ENCODE results near the gene SLIT1. TPM values are rescaled to one million over a fixed set of nuclear protein-coding genes. Genes with fewer than 3 reads are reported as not detected.

Gene SLIT1
- total RNA-seq, 1 donor from 2014 or later: 0.23 TPM

DNA sequence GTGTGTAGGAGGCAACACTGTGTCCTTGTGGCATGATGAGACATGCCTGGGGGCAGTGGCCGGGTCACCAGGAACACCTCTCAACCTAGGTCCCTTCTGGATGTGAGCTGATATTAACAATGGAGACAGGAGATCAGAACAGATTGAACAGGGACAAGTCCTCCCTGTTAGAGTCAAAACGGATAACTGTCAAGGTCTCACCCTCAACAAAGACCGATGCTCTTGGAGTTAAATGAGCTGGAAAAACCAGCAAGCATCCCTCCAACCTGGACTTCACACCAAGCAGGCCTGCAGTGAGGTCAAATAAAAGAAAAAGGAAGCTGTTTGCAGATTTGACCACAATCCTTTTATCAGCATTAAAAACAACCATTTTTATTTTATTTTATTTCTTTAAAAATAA lies 49.0 kb downstream of the SLIT1 start:
- H3K4me1 Mint-ChIP-seq (ENCODE audit: low read depth, unreplicated experiment): peaks cover 8% of the 10 kb centered on the region

DNA sequence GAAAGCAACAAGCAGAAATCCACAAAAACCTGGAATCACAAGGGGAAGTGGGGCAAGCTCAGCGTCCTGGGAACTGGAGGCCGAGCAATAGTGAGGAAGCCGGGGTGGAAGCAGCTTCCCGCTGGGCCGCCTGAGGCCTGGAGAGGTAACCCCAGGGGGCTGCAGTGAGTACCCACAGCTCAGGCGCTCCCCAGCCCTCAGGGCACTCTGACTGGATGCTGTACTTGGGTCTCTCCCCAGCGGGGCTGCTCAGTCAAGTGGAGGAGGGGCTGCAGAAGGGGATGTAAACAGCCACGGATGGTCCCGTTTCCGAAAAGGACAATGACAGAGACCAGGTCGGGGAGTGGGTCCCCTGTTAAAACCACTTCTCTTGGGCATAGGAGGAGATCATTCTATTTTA lies 50.3 kb downstream of the SLIT1 start:
- no peak overlapping the region for H3K4me2 ChIP-seq (ENCODE audit: low read length)
- Mint-ChIP-seq H3K27me3 (ENCODE audit: low read depth, unreplicated experiment) (peaks cover 55% of the 10 kb centered on the region), H3K36me3 (ENCODE audit: low read depth, unreplicated experiment) (peaks cover 2% of the 10 kb centered on the region), H3K4me3 (ENCODE audit: unreplicated experiment) (no peak overlapping the region), H3K27ac (ENCODE audit: unreplicated experiment) (no peak overlapping the region), H3K9me3 (ENCODE audit: unreplicated experiment) (peaks cover 1% of the 10 kb centered on the region), H3K4me1 (ENCODE audit: low read depth, unreplicated experiment) (peaks cover 8% of the 10 kb centered on the region)
- no peak overlapping the region for H3K4me3 ChIP-seq (ENCODE audit: insufficient read depth, low read depth, low read length)
- H3K36me3 ChIP-seq (ENCODE audit: insufficient read depth, low read length): no peaks in the 10 kb centered on the region
- peaks cover 28% of the 10 kb centered on the region for H3K27me3 ChIP-seq (ENCODE audit: insufficient read depth, low read length)
- no peaks in the 10 kb centered on the region for H4K20me1 ChIP-seq (ENCODE audit: insufficient read depth, low read length)
- no peak overlapping the region for H3K9ac ChIP-seq (ENCODE audit: low read length)
- no peak for FAIRE-seq
- no peak for TF ChIP-seq EZH2 (IDR thresholded peaks at IDR 0.05; ENCODE audit: insufficient read depth, low read length)
- TF ChIP-seq, protein P1, sequence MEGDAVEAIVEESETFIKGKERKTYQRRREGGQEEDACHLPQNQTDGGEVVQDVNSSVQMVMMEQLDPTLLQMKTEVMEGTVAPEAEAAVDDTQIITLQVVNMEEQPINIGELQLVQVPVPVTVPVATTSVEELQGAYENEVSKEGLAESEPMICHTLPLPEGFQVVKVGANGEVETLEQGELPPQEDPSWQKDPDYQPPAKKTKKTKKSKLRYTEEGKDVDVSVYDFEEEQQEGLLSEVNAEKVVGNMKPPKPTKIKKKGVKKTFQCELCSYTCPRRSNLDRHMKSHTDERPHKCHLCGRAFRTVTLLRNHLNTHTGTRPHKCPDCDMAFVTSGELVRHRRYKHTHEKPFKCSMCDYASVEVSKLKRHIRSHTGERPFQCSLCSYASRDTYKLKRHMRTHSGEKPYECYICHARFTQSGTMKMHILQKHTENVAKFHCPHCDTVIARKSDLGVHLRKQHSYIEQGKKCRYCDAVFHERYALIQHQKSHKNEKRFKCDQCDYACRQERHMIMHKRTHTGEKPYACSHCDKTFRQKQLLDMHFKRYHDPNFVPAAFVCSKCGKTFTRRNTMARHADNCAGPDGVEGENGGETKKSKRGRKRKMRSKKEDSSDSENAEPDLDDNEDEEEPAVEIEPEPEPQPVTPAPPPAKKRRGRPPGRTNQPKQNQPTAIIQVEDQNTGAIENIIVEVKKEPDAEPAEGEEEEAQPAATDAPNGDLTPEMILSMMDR (IDR thresholded peaks at IDR 0.05; ENCODE audit: insufficient read depth, low read depth, low read length): no peak
- H3K27ac ChIP-seq (ENCODE audit: low read depth, low read length): no peak overlapping the region
- DNase-seq (ENCODE audit: low read depth): no peak
- H3K9me3 ChIP-seq (ENCODE audit: insufficient read depth, low read depth, low read length): no peaks in the 10 kb centered on the region
- no peak overlapping the region for H2AFZ ChIP-seq (ENCODE audit: low read depth, low read length)
- H3K79me2 ChIP-seq (ENCODE audit: insufficient read depth, low read length): no peaks in the 10 kb centered on the region
- H3K4me1 ChIP-seq (ENCODE audit: insufficient read depth, low read length): no peaks in the 10 kb centered on the region

More for the DNA sequence above, 49.0 kb downstream of the SLIT1 start:
- H3K4me3 ChIP-seq (ENCODE audit: insufficient read depth, low read depth, low read length): no peak overlapping the region
- no peaks in the 10 kb centered on the region for H3K4me1 ChIP-seq (ENCODE audit: insufficient read depth, low read length)
- no peak overlapping the region for H2AFZ ChIP-seq (ENCODE audit: low read depth, low read length)
- H3K27ac ChIP-seq (ENCODE audit: low read depth, low read length): no peak overlapping the region
- no peaks in the 10 kb centered on the region for H3K79me2 ChIP-seq (ENCODE audit: insufficient read depth, low read length)
- FAIRE-seq (no peak), DNase-seq (ENCODE audit: low read depth) (no peak)
- no peak overlapping the region for H3K27ac Mint-ChIP-seq (ENCODE audit: unreplicated experiment)
- no peaks in the 10 kb centered on the region for H3K36me3 ChIP-seq (ENCODE audit: insufficient read depth, low read length)
- peaks cover 56% of the 10 kb centered on the region for H3K27me3 Mint-ChIP-seq (ENCODE audit: low read depth, unreplicated experiment)
- peaks cover 1% of the 10 kb centered on the region for H3K9me3 Mint-ChIP-seq (ENCODE audit: unreplicated experiment)
- H3K36me3 Mint-ChIP-seq (ENCODE audit: low read depth, unreplicated experiment): peaks cover 2% of the 10 kb centered on the region
- peaks cover 35% of the 10 kb centered on the region for H3K27me3 ChIP-seq (ENCODE audit: insufficient read depth, low read length)
- no peak overlapping the region for H3K4me2 ChIP-seq (ENCODE audit: low read length)
- H3K4me3 Mint-ChIP-seq (ENCODE audit: unreplicated experiment): no peak overlapping the region
- no peaks in the 10 kb centered on the region for H4K20me1 ChIP-seq (ENCODE audit: insufficient read depth, low read length)
- H3K9ac ChIP-seq (ENCODE audit: low read length): no peak overlapping the region
- TF ChIP-seq EZH2 (IDR thresholded peaks at IDR 0.05; ENCODE audit: insufficient read depth, low read length): no peak
- TF ChIP-seq, protein P1 (IDR thresholded peaks at IDR 0.05; ENCODE audit: insufficient read depth, low read depth, low read length): no peak
- no peaks in the 10 kb centered on the region for H3K9me3 ChIP-seq (ENCODE audit: insufficient read depth, low read depth, low read length)

DNA sequence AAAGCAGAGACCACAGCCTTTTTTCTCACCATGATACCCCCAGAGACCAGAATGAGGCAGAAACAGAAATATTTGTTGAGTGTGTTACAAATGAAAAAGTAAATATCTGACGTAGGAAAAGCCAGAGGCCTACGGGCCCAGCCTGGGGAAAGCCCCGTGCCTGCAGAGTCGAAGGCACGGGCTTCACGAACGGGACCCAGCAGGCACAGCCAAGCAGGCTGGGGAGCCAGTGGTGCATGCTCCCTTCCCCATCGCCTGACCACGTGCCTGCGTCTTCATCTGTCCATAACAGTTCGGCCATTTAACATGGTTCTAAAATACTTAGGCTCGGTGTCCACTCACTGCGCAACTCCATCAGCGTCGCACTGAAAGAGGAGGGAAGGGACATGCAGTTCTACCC lies 50.8 kb downstream of the SLIT1 start:
- Histone ChIP-seq H3K79me2 (ENCODE audit: insufficient read depth, low read length) (no peaks in the 10 kb centered on the region), H3K4me3 (ENCODE audit: insufficient read depth, low read depth, low read length) (no peak overlapping the region), H3K27ac (ENCODE audit: low read depth, low read length) (no peak overlapping the region), H3K4me2 (ENCODE audit: low read length) (no peak overlapping the region), H3K4me1 (ENCODE audit: insufficient read depth, low read length) (no peaks in the 10 kb centered on the region), H3K36me3 (ENCODE audit: insufficient read depth, low read length) (no peaks in the 10 kb centered on the region), H4K20me1 (ENCODE audit: insufficient read depth, low read length) (no peaks in the 10 kb centered on the region), H3K27me3 (ENCODE audit: insufficient read depth, low read length) (peaks cover 23% of the 10 kb centered on the region), H2AFZ (ENCODE audit: low read depth, low read length) (no peak overlapping the region), H3K9ac (ENCODE audit: low read length) (no peak overlapping the region), H3K9me3 (ENCODE audit: insufficient read depth, low read depth, low read length) (no peaks in the 10 kb centered on the region)
- Mint-ChIP-seq H3K4me1 (ENCODE audit: low read depth, unreplicated experiment) (peaks cover 3% of the 10 kb centered on the region), H3K4me3 (ENCODE audit: unreplicated experiment) (no peak overlapping the region), H3K27me3 (ENCODE audit: low read depth, unreplicated experiment) (peaks cover 51% of the 10 kb centered on the region), H3K9me3 (ENCODE audit: unreplicated experiment) (peaks cover 1% of the 10 kb centered on the region), H3K36me3 (ENCODE audit: low read depth, unreplicated experiment) (peaks cover 2% of the 10 kb centered on the region), H3K27ac (ENCODE audit: unreplicated experiment) (no peak overlapping the region)
- DNase-seq (ENCODE audit: low read depth): no peak
- TF ChIP-seq, protein P1 (IDR thresholded peaks at IDR 0.05; ENCODE audit: insufficient read depth, low read depth, low read length): no peak
- no peak for TF ChIP-seq EZH2 (IDR thresholded peaks at IDR 0.05; ENCODE audit: insufficient read depth, low read length)
- FAIRE-seq: no peak
